Calu3 (cell line): ENCODE data around the gene PTPRG. TPM values are rescaled to one million over a fixed set of nuclear protein-coding genes. Genes with fewer than 3 reads are reported as not detected.

Source experiments
- BruUV-seq: library from RNA; stranded (reverse); fragments of 400-500 nt; replicated peaks from 2 replicates; lab custom pipeline; 2021; lab: Mats Ljungman, UMichigan
- CTCF ChIA-PET: fragments of 300-600 bp; sonication (Branson Sonifier 250); formaldehyde crosslinking; loops from one replicate; lab custom pipeline; 2022; ENCODE audit warnings: antibody characterized with exemption; lab: Charles Lee
- DNase-seq: peaks from one replicate; pipeline ENCODE4 v3.0.0; 2022
- H3K27ac Mint-ChIP-seq: one replicate; pipeline ENCODE4 v1.8.0; 2022; ENCODE audit warnings: mixed read lengths; ENCODE audit not compliant: unreplicated experiment
- H3K27me3 Mint-ChIP-seq: one replicate; pipeline ENCODE4 v1.8.0; 2022; ENCODE audit warnings: mixed read lengths; ENCODE audit not compliant: unreplicated experiment
- H3K36me3 Mint-ChIP-seq: one replicate; pipeline ENCODE4 v1.8.0; 2022; ENCODE audit warnings: mild to moderate bottlenecking, moderate library complexity, mixed read lengths; ENCODE audit not compliant: insufficient read depth, unreplicated experiment
- H3K4me1 Mint-ChIP-seq: one replicate; pipeline ENCODE4 v1.8.0; 2022; ENCODE audit warnings: mild to moderate bottlenecking, low read depth, mixed read lengths; ENCODE audit not compliant: unreplicated experiment
- H3K4me3 Mint-ChIP-seq: one replicate; pipeline ENCODE4 v1.8.0; 2022; ENCODE audit warnings: mild to moderate bottlenecking, low read depth, moderate library complexity, mixed read lengths; ENCODE audit not compliant: unreplicated experiment
- H3K9me3 Mint-ChIP-seq: one replicate; pipeline ENCODE4 v1.8.0; 2022; ENCODE audit warnings: low read depth, mixed read lengths; ENCODE audit not compliant: unreplicated experiment
- intact Hi-C: fragments of 100-400 bp; cut with micrococcal nuclease; formaldehyde crosslinking; loops from one replicate; pipeline ENCODE4 v1.10.0; 2022; ENCODE audit not compliant: unreplicated experiment
- total RNA-seq: library from RNA; stranded (reverse); gene quantifications from 2 replicates; pipeline ENCODE4 v1.2.3, GENCODE V29; 2022
- TF ChIP-seq, protein P1 (sequence below): fragments of 200-600 bp; IDR thresholded peaks from one replicate; pipeline ENCODE4 v1.8.0; 2022; ENCODE audit warnings: antibody characterized with exemption; ENCODE audit not compliant: unreplicated experiment

The PTPRG gene
- total RNA-seq, 1 experiment from 2014 or later, result 0.35 TPM

DNA sequence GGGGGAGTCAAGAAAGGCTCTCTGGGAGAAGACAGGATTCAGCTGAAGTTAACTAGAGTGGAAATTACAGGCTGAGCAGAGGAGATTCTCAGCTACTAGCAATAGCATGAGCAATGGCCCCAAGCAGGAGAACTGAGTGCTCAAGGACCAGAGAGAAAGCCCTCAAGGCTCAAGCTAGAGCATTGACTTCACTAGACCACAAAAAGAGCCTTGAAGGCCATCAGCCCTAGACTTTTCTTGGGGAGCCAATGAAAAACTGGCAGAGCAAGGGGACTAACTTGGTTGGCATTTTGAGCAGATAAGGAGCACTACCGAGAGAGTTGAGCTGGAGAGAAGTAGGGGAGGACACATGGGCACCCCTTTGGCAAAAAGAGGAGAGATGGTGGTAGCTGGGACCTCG, 534.4 kb downstream of the PTPRG start:
- no peak overlapping the region for H3K27ac Mint-ChIP-seq
- BruUV-seq, result no TSS peak
- CTCF ChIA-PET, result no interaction called here
- no peaks in the 10 kb centered on the region for H3K36me3 Mint-ChIP-seq
- TF ChIP-seq, protein P1, sequence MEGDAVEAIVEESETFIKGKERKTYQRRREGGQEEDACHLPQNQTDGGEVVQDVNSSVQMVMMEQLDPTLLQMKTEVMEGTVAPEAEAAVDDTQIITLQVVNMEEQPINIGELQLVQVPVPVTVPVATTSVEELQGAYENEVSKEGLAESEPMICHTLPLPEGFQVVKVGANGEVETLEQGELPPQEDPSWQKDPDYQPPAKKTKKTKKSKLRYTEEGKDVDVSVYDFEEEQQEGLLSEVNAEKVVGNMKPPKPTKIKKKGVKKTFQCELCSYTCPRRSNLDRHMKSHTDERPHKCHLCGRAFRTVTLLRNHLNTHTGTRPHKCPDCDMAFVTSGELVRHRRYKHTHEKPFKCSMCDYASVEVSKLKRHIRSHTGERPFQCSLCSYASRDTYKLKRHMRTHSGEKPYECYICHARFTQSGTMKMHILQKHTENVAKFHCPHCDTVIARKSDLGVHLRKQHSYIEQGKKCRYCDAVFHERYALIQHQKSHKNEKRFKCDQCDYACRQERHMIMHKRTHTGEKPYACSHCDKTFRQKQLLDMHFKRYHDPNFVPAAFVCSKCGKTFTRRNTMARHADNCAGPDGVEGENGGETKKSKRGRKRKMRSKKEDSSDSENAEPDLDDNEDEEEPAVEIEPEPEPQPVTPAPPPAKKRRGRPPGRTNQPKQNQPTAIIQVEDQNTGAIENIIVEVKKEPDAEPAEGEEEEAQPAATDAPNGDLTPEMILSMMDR, result no peak
- H3K4me3 Mint-ChIP-seq, result no peak overlapping the region
- peaks cover 3% of the 10 kb centered on the region for H3K9me3 Mint-ChIP-seq
- intact Hi-C loops, result no loop called here
- no peak for DNase-seq
- H3K27me3 Mint-ChIP-seq, result no peaks in the 10 kb centered on the region
- H3K4me1 Mint-ChIP-seq, result no peaks in the 10 kb centered on the region

DNA sequence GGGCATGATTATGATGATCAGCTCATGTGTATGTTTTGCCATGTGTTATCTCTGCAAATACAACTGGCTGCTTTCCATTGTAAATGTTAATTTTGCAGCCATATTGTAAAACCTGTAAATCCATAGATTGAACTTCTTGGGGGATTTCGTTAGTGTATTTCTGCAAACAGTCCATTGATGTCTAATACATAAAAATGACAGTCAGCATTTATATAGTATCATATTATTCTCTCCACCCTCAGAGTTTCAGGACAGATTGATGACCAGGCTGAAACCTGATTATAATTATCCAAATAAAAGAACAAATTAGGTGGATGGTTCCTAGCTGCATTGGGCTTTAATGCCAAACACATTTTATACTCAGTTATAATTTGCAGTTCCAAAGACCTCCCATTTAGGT, 535.1 kb downstream of the PTPRG start:
- CTCF ChIA-PET, result no interaction called here
- H3K4me3 Mint-ChIP-seq, result no peak overlapping the region
- no peaks in the 10 kb centered on the region for H3K4me1 Mint-ChIP-seq
- BruUV-seq, result no TSS peak
- H3K36me3 Mint-ChIP-seq, result no peaks in the 10 kb centered on the region
- TF ChIP-seq, protein P1, result no peak
- no peak overlapping the region for H3K27ac Mint-ChIP-seq
- peaks cover 4% of the 10 kb centered on the region for H3K9me3 Mint-ChIP-seq
- no peaks in the 10 kb centered on the region for H3K27me3 Mint-ChIP-seq
- no peak for DNase-seq
- intact Hi-C loops, result no loop called here

DNA sequence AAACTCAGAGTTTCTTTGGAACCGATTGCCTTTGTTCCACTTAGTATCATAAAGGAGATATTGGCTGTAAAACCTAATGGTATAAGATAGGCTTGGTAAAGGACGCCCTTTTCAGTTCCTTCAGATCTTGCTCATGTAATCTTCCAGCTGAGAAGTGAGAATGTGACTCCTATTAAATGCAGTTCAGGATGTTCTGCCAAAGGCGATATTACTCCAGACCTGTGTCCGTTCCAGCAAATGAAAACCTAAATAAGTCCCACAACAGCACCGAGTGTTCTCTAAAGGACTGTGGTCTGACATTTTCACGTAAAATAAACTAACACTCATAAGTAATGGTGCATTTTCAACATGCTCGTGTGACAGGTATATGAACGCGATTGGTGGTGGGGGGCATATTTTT, 535.8 kb downstream of the PTPRG start:
- no peak overlapping the region for H3K4me3 Mint-ChIP-seq
- intact Hi-C loops, result no loop called here

DNA sequence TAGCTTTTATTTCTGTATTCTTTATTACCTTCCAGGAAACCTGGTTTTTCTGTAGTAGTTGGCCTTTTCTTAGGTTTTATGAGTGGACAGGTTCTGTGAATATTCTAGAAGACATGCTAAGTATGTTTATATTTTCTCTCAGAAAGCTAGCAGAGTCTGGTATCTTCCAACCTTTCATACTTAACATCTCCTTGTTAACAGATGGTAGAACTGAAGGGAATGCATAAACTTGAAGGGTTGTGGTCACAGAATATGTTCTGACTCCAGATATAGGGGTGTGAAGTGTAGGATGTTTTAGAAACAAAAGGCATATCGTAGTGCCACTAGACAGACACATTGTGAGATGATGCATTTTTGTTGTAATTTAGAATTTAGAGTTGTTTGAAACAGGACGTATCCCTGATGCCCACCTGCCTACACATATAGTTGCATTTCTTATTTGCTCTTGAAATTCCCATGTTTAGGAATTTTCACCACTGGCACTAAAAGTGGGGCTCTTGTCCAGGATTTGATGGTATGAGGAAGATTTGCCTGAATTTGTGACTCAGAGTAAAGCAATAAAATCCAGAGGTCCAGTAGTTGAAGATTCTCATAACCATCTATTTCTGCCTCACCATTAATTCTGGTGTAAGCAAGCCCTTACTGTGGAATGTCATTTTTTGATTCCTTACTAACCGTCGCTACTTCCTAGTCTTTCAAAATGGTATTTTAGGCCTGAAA, 537.4 kb downstream of the PTPRG start:
- no peak for DNase-seq
- H3K4me1 Mint-ChIP-seq, result no peaks in the 10 kb centered on the region
- no TSS peak for BruUV-seq
- CTCF ChIA-PET, result no interaction called here
- intact Hi-C loops, result no loop called here
- H3K27ac Mint-ChIP-seq, result no peak overlapping the region
- no peak overlapping the region for H3K4me3 Mint-ChIP-seq
- H3K27me3 Mint-ChIP-seq, result no peaks in the 10 kb centered on the region
- H3K9me3 Mint-ChIP-seq, result peaks cover 9% of the 10 kb centered on the region
- TF ChIP-seq, protein P1, result no peak
- H3K36me3 Mint-ChIP-seq, result no peaks in the 10 kb centered on the region

More for the DNA sequence above, 535.8 kb downstream of the PTPRG start:
- CTCF ChIA-PET, result no interaction called here
- H3K36me3 Mint-ChIP-seq, result no peaks in the 10 kb centered on the region
- TF ChIP-seq, protein P1, result no peak
- H3K4me1 Mint-ChIP-seq, result no peaks in the 10 kb centered on the region
- no peak overlapping the region for H3K27ac Mint-ChIP-seq
- H3K27me3 Mint-ChIP-seq, result no peaks in the 10 kb centered on the region
- no peak for DNase-seq
- peaks cover 8% of the 10 kb centered on the region for H3K9me3 Mint-ChIP-seq
- BruUV-seq, result no TSS peak
